ENCODE measurements around the gene PPDPF.

PPDPF gene

GRCh38 chr20:63539092-63539430 lies 18.5 kb downstream of the PPDPF start:
- DNase-seq: no peak

DNA sequence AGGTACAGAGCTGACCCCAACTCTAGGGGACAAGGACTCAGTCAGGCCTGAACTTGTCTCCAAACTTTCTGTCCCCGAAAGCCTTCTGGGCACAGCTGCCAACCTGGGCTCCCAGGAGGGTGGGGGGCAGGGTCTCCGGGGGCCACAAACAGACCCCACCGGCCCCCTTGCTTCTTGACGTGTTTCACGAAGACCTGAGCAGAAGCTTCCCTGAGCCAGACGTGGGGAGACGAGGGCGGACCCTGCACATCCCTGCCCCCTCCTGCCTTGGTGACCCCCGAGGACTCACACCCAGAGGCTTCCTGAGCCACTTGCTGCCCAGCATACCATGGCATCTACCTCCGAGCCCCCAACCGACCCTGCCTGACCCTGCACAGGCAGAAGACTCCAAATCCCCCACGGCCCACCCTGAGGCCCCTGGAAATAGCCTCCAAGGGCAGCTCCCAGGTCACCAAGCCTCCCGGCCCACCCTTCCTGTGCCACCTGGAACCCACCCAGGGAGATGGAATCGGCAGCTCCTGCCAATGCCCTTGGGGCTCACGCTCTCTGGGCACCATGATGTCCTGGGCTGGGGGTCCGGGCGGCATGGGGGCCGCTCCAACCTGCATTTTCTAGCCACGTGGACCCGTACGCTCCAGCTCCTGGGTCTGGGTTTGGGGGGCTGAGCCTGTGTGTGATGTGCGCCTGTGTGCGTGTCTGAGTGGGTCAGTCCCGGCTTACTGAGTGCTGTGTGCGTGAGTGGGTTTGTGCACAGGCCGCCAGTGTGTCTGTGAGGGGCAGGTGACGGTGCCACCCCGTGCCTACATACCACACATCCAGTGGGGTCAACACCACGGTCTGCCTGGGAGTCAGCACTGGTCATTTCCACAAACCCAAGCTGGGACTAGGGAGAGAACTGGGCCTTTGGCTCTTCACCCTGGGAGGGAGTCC lies 19.1 kb downstream of the PPDPF start:
- DNase-seq: no peak

DNA sequence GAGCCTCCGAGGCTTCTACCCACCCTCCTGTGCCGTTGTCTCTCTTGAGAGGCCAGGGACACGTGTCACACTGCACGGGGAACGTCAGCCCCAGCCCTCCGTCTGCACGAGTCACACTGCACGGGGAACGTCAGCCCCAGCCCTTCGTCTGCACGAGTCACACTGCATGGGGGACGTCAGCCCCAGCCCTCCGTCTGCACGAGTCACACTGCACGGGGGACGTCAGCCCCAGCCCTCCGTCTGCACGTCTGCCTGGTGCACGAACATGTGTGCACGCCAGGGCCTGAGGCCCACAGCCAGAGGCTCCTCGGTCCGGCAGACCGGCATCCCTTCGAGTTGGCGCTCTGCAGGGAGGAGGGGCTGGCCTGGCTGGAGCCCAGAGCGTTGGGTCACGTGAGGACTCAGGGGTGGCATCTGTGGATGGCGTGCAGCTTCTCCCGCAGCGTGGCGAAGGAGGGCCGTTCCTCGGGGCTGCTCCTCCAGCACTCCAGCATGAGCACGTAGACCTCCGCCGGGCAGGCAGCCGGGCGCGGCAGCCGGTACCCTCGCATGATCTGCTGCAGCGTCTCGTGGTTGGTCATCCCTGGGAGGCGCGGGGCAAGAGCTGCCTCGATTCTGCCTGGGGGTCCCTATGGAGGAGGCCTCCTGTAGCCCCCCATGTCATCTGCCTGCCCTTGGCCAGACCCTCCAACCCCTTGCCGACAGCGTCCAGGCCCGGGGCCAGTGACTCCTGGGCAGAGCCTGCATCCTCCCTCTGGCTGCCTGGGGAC lies 20.0 kb downstream of the PPDPF start:
- no peak for DNase-seq

DNA sequence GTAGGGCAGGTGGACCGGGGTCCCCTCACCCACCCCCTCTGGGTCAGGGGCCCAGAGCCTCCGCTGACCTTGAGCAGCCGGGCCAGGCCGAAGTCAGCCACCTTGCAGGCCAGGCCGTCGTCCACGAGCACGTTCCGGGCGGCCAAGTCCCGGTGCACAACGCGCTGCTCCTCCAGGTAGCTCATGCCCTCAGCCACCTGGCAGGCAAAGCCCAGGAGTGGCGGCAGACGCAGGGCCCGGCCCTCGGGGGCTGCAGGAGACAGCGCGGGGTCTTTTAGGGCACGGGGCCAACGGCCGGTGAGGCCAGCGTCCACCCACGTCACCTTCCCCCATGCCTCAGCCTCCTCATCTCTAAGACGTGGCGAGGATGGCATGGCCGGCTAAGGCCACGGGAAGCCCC lies 20.8 kb downstream of the PPDPF start:
- DNase-seq: no peak

- no peak for DNase-seq
Observed at GRCh38 chr20:63542031-63542559, 21.5 kb downstream of the PPDPF start.

DNA sequence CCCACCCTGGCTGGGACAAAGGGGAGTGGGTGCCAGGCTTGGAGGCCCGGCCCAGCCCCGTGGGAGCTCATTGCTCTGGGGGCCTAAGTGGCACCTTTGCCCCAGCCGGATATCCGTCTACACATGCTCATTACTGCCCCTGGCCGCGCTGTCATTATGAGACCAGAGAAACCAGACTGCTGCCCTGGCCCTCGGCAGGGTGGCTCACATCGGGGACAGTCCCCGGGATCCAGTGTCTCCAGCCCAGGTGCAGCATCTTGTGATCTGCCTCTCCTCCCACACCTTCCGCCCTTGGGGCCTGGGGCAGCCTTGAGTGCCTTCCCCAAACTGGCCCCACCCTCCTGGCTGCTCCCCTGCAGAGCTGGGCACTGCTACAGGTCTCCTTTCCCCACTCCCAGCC lies 22.1 kb downstream of the PPDPF start:
- no peak for DNase-seq

DNA sequence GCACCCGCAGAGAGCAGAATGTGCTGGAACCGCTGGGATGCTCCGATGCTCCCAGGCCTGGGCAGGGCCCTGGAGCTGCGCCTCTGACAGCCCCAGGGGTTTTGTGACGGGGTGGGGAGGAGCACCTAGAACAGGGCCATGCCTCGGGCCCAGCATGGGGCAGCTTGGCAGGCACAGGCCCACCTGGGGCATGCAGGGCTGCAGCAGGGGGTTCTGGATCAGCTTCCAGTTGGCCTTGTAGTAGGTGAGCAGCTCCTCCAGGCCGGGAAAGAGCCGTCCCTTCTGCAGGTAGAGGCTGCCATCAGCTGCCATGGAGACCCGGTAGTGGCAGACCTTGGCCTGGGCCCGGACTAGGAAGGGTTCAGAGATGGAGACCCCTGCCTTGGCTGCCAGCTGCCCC lies 22.6 kb downstream of the PPDPF start:
- no peak for DNase-seq

- no peak for DNase-seq
Observed at GRCh38 chr20:63543733-63544132, 23.2 kb downstream of the PPDPF start.

GRCh38 chr20:63544241-63544957 lies 23.8 kb downstream of the PPDPF start:
- no peak for DNase-seq

- DNase-seq: no peak
Observed at GRCh38 chr20:63544958-63545516, 24.5 kb downstream of the PPDPF start.

- no peak for DNase-seq
Observed at GRCh38 chr20:63545814-63546213, 25.2 kb downstream of the PPDPF start.

- no peak for DNase-seq
Observed at GRCh38 chr20:63546256-63546955, 25.8 kb downstream of the PPDPF start.

DNA sequence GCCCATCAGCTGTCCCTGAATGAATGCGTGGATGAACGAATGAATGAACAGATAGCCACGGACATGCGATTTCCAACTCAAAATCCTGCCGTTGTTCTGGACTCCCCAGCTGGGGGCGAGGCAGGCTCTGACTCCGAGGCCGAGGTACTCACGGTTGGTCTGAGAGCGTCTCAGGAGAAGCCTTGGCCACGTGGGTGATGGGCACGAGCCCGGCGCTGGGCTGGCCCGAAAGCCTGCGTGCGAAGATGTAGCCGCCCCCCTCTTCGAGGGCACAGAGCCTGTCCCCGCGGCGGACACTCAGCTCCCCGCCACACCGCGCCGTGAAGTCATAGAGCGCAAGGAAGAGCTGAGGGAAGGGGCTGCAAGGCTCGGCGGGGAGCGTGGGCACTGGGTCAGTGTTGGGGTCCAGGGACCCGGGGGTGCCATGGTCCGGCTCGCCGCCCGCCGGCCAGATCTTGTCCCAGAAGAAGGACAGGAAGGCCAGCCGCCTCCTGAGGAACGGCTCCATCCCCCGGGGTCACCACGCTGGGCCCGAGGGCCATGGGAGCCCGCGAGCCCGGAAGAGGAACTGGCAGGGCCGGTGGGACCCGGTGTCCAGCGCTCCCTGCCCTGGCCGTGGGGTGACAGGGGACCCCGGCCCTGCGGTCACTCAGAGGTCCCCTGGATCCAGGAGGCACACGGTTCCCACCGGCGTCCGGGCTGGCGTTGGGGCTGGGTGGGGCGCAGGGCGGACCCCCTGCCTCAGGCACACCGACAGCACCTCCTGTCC lies 26.6 kb downstream of the PPDPF start:
- DNase-seq: no peak

- DNase-seq: no peak
Observed at GRCh38 chr20:63547725-63548480, 27.3 kb downstream of the PPDPF start, which contains the start of gene SRMS. Gene SRMS, minus strand, starts transcription at chr20:63547749. Its CDS starts 286 bp downstream, at chr20:63547463.

DNA sequence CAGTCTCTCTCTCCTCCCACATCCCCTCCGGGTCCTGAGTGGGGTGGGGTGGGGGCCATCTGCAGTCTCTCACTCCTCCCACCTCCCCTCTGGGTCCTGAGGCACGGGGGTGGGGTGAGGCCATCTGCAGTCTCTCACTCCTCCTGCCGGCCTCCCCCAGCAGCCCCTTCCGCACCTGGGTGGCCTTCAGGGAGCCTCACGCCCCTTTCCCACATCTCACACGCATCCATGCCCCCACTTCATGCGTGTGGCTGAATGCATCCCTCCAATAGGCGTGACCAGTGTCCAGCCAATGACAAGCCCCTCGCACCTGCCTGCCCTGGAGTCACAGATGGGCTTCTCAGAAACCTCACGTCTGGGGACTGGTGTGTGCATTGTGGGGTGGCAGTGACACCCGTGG lies 28.0 kb downstream of the PPDPF start:
- DNase-seq: no peak

GRCh38 chr20:63549019-63549418 lies 28.5 kb downstream of the PPDPF start:
- no peak for DNase-seq

- no peak for DNase-seq
Observed at GRCh38 chr20:63549679-63550282, 29.2 kb downstream of the PPDPF start.

DNA sequence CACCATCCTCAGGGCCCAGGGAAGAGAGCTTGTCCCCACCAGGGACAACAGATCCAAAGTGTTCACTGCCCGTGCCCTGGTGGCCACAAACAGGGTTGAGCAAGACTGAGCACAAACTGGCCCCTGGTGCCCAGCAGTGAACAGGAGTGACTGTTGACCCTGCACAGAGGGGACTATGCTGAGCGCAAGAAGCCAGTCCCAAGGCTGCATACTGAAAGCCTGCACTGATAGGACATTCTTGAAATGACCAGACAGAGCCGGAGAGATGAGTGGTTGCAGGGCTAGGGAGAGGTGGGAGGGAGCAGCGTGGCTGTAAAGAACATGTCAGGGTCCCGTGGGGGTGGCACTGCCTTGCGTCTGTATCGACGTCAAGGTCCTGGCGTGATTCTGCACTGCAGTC lies 30.5 kb downstream of the PPDPF start:
- DNase-seq: no peak

DNA sequence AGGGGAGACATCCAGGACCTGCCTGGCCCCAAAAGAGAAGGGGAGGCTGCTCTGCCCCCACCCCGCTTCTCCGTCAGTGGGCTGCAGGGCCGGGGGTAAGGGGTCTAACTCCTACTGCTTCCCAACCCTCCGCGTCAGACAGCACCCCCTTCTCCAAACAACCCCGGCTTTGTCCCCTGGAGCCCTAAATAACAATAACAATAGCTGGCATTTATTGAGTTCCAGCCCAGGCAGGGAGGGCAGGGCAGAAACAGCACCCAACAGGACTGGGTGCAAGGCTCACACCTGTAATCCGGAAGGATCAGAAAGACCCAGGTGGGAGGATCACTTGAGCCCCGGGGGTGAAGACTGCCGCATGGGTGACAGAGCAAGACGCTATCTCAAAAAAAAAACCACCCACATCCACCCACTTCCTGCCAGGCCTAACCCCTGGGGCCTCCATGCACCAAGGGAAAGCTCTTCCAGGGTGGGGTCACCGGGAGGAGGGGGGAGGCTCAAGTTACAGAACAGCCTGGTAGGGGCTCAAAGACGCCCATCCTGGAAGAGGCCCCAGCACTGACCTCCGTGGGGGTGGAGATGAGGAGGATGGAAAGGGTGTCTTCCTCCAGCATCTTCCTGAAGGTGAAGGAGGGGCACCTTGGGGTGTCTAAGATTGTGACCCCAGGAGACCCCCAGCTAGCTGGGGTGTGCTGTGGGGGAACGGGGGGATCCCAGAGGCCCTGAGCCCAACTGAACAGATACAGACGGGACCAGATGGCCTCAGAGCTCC lies 32.1 kb downstream of the PPDPF start:
- no peak for DNase-seq

Data from stimulated activated CD4-positive, alpha-beta T cell treated with anti-CD3 and anti-CD28 coated beads, Interleukin-12 subunit alpha, Interleukin-12 subunit beta, amount 100 ng/mL, for 4 hours (primary cell).